ENCODE data around the gene KCNAB1.
A peak's percentile ranks its signal among the peaks of the same experiment; 100 is the strongest.

The KCNAB1 gene

DNA sequence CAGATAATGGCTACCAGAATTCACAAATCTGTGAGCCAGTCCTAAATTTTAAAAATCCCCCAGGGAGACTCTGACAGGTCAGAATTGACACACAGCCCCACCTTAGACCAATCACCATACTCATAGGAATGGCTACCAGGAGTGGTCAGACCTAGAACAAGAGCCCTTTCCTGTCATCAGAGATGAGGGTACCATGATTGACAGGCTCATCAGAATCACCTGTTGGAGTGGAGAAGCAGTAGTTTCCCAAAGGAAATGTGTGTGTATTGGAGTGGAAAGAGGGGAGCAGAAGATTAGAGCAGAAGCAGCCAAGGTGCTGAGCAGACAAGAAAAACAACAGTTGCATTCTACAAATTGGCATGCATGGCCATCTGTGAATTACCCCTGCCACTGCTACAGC is 461.6 kb downstream of the KCNAB1 start:
- Histone ChIP-seq H4K20me1 (ENCODE audit: insufficient read depth, low read length, poor library complexity, severe bottlenecking) (no peaks in the 10 kb centered on the region), H3K9me3 (ENCODE audit: insufficient read depth, low read depth, low read length) (no peaks in the 10 kb centered on the region), H3K4me1 (ENCODE audit: insufficient read depth, low read length, poor library complexity, severe bottlenecking) (peaks cover 20% of the 10 kb centered on the region)

DNA sequence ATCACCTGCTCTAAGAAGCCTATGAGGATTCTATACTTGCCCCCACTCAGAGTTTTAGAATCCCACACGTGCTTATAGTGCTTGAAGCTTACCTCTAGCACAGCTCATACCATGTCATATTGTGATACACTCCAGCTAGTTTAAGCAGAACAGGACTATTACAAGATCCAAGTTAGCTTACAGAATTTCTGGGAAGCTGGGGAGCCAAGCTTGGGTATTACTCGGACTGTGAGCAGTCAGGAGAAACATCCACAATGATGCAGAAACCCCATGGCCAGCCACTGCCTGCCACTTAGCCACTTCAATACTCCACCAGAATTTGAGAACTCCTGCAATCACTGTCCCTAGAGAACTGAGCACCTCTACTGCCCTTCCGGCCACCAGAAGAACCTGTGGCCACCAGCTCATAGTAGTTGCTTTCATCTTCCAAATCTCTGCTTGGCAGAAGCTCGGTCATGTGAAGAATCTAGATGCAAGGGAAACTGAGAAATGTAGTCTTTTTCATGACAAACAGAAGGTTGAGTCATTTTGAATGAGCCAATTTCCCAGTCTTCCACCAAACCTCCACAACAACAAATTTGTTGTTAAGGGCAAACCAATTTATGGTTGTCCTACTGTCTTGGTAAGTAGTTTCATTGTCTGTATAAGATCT is 462.3 kb downstream of the KCNAB1 start:
- Histone ChIP-seq H2AFZ (ENCODE audit: low read length) (no peak overlapping the region), H4K20me1 (ENCODE audit: insufficient read depth, low read length, poor library complexity, severe bottlenecking) (no peaks in the 10 kb centered on the region), H3K4me3 (ENCODE audit: low read length, poor library complexity, severe bottlenecking) (no peak overlapping the region), H3K79me2 (ENCODE audit: insufficient read depth, low read length) (no peaks in the 10 kb centered on the region), H3K4me1 (ENCODE audit: insufficient read depth, low read length, poor library complexity, severe bottlenecking) (peaks cover 28% of the 10 kb centered on the region), H3K4me2 (ENCODE audit: low read depth, low read length, poor library complexity, severe bottlenecking) (no peak overlapping the region), H3F3A (ENCODE audit: low read depth) (no peaks in the 10 kb centered on the region), H3K9me2 (replicated peaks; ENCODE audit: low read depth, low read length) (no peaks in the 10 kb centered on the region), H3K27me3 (ENCODE audit: insufficient read depth, low read length, poor library complexity, severe bottlenecking) (no peaks in the 10 kb centered on the region), H3K9ac (ENCODE audit: low read depth, low read length, poor library complexity, severe bottlenecking) (no peak overlapping the region), H3K9me3 (ENCODE audit: insufficient read depth, low read depth, low read length) (no peaks in the 10 kb centered on the region), H3K36me3 (ENCODE audit: insufficient read depth, low read length) (no peaks in the 10 kb centered on the region)
- TF ChIP-seq CTCF (conservative IDR thresholded peaks at IDR 0.05; ENCODE audit: low read length) (no peak), EZH2phosphoT487 (IDR thresholded peaks at IDR 0.05; ENCODE audit: borderline replicate concordance) (no peak)

More for the DNA sequence above, 461.6 kb downstream of the KCNAB1 start:
- H3K4me2 ChIP-seq (ENCODE audit: low read depth, low read length, poor library complexity, severe bottlenecking), result no peak overlapping the region
- H3K36me3 ChIP-seq (ENCODE audit: insufficient read depth, low read length), result no peaks in the 10 kb centered on the region
- H3F3A ChIP-seq (ENCODE audit: low read depth), result no peaks in the 10 kb centered on the region
- no peak overlapping the region for H3K9ac ChIP-seq (ENCODE audit: low read depth, low read length, poor library complexity, severe bottlenecking)
- H3K9me2 ChIP-seq (replicated peaks; ENCODE audit: low read depth, low read length), result no peaks in the 10 kb centered on the region
- no peaks in the 10 kb centered on the region for H3K79me2 ChIP-seq (ENCODE audit: insufficient read depth, low read length)
- H3K4me3 ChIP-seq (ENCODE audit: low read length, poor library complexity, severe bottlenecking), result no peak overlapping the region
- no peak overlapping the region for H2AFZ ChIP-seq (ENCODE audit: low read length)
- H3K27me3 ChIP-seq (ENCODE audit: insufficient read depth, low read length, poor library complexity, severe bottlenecking), result no peaks in the 10 kb centered on the region
- no peak for TF ChIP-seq EZH2phosphoT487 (IDR thresholded peaks at IDR 0.05; ENCODE audit: borderline replicate concordance)
- no peak for TF ChIP-seq CTCF (conservative IDR thresholded peaks at IDR 0.05; ENCODE audit: low read length)

DNA sequence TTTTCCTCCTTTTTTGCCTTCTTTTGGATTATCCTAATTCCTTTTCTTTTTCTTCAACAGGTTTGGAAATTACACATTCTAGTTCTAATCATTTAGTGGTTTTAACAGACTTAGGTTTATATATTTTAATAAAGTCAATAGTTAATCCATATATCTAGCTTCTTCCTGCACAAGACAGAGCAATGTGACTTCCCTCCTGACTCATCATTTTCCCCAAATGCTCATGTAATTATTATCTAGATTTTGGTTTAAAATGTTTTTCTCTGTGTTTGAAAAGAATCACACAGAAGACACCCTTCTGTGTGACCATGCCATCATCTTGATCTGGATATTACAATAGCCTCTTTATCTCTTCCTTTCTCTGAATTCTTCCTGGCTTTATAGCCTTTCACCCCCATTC is 463.1 kb downstream of the KCNAB1 start:
- H3K9ac ChIP-seq (ENCODE audit: low read depth, low read length, poor library complexity, severe bottlenecking), result no peak overlapping the region
- TF ChIP-seq CTCF (conservative IDR thresholded peaks at IDR 0.05; ENCODE audit: low read length) (no peak), EZH2phosphoT487 (IDR thresholded peaks at IDR 0.05; ENCODE audit: borderline replicate concordance) (no peak)
- no peak overlapping the region for H3K4me3 ChIP-seq (ENCODE audit: low read length, poor library complexity, severe bottlenecking)
- peak overlapping the region; percentile 84 for H2AFZ ChIP-seq (ENCODE audit: low read length)
- H4K20me1 ChIP-seq (ENCODE audit: insufficient read depth, low read length, poor library complexity, severe bottlenecking), result no peaks in the 10 kb centered on the region
- no peaks in the 10 kb centered on the region for H3K79me2 ChIP-seq (ENCODE audit: insufficient read depth, low read length)
- no peaks in the 10 kb centered on the region for H3K36me3 ChIP-seq (ENCODE audit: insufficient read depth, low read length)
- H3K9me3 ChIP-seq (ENCODE audit: insufficient read depth, low read depth, low read length), result no peaks in the 10 kb centered on the region
- no peaks in the 10 kb centered on the region for H3F3A ChIP-seq (ENCODE audit: low read depth)
- H3K4me1 ChIP-seq (ENCODE audit: insufficient read depth, low read length, poor library complexity, severe bottlenecking), result peaks cover 33% of the 10 kb centered on the region
- H3K27me3 ChIP-seq (ENCODE audit: insufficient read depth, low read length, poor library complexity, severe bottlenecking), result no peaks in the 10 kb centered on the region
- no peaks in the 10 kb centered on the region for H3K9me2 ChIP-seq (replicated peaks; ENCODE audit: low read depth, low read length)
- H3K4me2 ChIP-seq (ENCODE audit: low read depth, low read length, poor library complexity, severe bottlenecking), result peak overlapping the region; percentile 1

Measured in Loucy (cell line).